GM03348 (cell line): ENCODE results near the gene SLC36A1.
"Not testable (repeated sequence)": the region's sequence is repeated elsewhere in the genome, so short reads cannot be mapped to it uniquely, and the experiment has no call there.

Experiments used
- DNase-seq: peaks from one replicate; pipeline ENCODE4 v3.0.0; 2012; ENCODE audit warnings: low spot score

The SLC36A1 gene

DNA sequence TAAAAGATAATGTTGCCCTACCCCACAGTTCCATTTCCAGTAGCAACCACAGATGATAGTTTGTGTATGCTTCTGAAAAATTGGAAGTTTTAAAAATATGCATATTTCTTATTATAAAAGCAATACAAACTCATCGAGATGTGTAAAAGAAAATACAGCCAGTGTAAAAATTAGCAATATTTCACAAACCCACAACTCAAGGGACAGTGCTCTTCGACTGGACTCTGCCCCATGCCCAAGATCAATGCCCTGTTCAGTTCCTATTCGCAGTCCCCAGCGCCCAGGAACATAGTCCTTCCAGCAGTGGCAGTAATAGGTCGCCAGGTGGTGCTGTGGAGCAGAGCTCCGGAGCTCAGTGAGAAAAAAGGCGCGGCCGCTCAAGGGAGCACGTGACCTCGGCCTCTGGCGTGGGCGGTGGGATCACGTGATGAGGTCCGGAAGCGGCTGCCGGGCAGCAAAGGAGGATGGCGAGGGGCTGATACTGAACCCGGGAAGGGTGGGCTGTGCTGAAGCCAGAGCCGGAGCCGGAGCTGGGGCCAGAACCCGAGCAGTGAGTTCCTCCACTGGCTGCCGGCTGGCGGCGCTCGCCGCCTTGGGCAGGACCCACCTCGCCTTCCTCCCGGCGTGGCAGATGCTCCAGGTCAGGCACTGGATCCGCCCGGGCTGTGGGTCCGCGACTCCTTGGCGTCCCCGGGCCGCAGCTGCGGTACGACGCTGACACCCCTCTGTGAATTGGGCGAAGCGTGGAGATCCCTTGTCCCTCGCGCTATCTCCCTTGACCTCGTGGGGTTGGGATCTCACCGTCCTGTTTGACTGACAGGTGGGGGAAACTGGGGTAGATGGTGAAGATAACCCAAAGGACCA, at the start of gene SLC36A1:
Gene SLC36A1 (plus strand): TSS at position 430 of the 864 bp plus-strand sequence. CDS start 11,190 bp downstream, outside the sequence.
- peak; percentile 95 for DNase-seq

GRCh38 chr5:151405334-151406160, 41.9 kb upstream of the SLC36A1 start:
- DNase-seq, result no peak

DNA sequence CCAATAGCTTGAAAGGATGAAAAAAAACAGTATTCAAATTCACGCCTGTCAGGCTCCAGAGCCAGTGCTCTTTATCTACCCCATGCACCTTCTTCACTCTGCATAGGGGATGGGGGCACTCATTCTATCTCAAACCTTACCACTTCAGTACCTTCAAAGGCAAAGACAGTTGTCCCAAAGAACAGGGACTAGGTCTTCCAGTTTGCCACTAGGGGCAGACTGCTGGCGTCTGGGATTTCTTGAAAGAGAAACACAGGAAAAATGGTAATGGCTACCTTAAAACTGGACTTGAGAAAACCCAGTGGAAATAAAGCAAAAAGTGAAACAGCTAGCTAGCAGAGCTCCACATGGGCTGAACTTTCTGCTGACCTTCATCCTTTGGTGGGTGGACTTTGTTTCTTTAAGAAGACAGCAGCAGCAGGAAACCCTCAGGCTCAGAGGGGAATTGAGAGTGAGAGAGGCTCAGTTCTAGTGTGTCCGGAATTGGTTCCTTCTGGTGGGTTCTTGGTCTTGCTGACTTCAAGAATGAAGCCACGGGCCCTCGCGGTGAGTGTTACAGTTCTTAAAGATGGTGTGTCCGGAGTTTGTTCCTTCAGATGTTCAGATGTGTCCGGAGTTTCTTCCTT, 41.0 kb upstream of the SLC36A1 start:
- no peak for DNase-seq

- no peak for DNase-seq
Observed at GRCh38 chr5:151408591-151409230, 38.7 kb upstream of the SLC36A1 start.

GRCh38 chr5:151413800-151414199, 33.6 kb upstream of the SLC36A1 start:
- no peak for DNase-seq

DNA sequence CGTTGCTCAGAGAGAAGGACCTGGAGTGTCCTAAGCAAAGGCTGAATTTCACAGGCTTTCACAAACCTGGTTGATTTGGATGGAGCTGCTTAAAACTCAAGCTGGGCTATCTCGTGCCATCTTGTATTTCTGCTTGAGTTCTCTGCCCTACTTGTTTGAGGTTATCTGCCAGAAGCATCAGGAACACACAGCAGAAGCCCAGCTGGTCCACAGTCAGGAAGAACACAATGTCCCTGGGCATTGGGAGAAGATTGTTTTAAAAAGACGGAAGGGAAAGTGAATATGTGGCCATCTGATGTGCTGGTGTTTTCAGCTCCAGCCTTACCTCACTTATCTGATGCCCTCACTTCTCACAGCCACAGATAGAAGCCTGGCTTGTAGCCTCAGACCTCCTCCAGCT, 32.9 kb upstream of the SLC36A1 start:
- DNase-seq, result no peak

DNA sequence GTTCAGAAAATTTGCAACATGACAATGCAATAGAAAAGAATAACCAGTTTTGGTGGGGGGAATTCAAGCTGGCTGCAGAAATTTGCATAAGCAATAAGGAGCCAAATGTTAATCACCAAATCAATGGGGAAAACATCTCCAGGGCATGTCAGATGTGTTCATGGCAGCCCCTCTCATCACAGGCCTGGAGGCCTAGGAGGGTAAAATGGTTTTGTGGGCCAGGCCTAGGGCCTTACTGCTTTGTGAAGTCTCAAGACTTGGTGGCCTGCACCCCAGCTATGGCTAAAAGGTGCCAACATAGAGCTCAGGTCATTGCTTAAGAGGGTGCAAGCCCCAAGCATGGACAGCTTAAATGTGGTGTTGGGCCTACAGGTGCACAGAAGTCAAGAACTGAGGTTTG, 29.7 kb upstream of the SLC36A1 start:
- DNase-seq, result no peak

- no peak for DNase-seq
Observed at GRCh38 chr5:151420127-151420526, 27.3 kb upstream of the SLC36A1 start.

- no peak for DNase-seq
Observed at GRCh38 chr5:151424892-151425523, 22.4 kb upstream of the SLC36A1 start.

GRCh38 chr5:151426347-151426746, 21.1 kb upstream of the SLC36A1 start:
- not testable (repeated sequence) for DNase-seq

DNA sequence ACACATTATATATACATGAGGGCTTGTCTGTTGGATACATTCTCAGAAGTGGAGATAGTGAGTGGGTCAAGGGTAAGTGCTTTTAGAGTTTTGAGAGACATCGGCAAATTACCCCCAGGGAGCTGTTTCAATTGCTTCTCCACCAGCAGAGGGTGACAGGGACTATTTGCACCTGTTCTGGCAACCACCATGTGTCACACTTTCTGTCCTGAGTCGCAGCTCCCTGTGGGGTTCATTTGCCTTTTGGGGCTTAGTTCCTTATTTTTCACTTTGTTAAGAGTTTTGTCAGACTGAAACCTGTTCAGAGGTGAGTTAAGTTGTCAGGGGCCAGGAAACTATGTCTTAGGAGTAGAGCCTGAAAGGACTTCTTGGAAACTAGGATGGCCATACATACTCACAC, 20.1 kb upstream of the SLC36A1 start:
- DNase-seq, result no peak

DNA sequence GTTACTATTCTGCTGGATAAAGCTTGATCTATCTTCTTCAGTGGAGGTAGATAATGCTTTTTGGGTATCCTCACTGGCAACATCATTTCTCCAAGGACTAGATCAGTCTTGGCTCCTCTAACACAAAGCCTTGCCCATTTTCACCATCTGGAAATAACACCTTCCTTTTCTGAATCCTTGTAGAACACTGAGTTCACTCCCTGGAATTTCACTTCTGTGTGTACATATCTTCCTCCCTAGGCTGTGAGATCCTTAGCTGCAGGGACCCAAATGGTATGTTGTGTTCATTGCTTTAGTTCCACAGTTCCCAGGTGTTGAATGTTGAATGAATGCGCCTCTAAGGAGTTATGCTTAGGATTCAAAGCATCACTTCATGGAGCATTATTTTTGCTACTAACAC, 16.7 kb upstream of the SLC36A1 start:
- no peak for DNase-seq

DNA sequence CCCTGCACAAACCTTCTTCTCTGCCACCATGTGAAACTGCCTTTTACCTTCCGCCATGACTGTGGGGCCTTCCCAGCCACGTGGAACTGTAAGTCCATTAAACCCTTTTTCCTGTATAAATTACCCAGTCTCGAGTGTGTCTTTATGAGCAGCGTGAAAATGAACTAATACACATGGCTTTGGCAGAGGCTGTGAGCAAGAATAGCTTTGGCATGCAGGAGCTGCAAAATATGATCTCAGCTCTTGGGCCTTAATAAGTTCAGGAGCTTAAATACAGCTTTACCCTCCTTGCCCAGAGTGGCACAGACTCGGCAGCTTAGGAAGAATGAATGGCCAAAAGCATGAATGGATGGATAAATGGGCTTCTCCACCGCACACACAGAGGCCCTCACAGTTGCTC, 15.7 kb upstream of the SLC36A1 start:
- no peak for DNase-seq

DNA sequence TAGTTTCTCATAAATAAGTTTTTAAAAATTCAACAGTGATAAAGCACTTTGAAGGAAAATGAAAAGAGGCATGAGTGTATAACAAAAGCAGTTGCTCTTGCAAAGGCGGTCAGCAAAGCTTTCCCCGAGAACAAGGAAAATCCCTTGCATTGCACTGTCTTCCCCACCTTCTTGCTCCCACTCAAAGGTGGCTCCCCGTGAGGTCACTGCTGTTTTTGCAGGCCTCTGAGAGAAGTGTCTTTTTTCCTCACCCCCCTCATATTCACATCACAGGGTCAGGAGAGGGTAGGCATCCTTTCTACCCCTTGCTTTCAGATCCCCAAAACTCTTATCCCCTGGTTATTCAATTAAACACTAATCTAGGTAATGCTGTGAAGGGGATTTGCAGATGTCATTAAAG, 15.2 kb upstream of the SLC36A1 start:
- no peak for DNase-seq

DNA sequence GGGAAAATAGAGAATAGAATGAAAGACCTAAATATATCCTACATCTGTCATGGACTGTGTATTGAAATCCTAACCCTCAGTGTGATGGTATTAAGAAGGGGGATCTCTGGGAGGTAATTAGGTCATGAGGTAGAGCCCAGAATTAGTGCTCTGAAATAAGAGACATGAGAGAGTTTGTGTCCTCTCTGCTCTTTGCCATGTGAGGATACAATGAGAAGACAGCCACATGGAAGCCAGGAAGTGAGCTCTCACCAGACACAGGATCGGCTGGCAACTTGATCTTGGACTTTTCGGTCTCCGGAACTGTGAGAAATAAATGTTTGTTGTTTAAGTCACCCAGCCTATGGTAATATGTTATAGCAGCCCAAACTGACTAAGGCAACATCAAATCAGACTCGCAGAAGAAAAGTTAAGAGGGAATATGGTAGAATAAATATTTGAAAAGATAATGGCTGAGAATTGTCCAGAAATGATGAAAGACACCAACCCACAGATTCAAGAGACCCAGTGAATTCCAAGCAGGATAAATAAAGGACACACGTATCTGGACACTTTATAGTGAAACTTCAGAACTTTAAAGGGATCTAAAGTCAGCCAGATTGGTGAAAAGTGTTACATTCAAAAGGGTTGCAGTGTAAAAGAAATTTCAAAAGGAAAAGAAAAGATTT, 12.7 kb upstream of the SLC36A1 start:
- DNase-seq, result no peak

DNA sequence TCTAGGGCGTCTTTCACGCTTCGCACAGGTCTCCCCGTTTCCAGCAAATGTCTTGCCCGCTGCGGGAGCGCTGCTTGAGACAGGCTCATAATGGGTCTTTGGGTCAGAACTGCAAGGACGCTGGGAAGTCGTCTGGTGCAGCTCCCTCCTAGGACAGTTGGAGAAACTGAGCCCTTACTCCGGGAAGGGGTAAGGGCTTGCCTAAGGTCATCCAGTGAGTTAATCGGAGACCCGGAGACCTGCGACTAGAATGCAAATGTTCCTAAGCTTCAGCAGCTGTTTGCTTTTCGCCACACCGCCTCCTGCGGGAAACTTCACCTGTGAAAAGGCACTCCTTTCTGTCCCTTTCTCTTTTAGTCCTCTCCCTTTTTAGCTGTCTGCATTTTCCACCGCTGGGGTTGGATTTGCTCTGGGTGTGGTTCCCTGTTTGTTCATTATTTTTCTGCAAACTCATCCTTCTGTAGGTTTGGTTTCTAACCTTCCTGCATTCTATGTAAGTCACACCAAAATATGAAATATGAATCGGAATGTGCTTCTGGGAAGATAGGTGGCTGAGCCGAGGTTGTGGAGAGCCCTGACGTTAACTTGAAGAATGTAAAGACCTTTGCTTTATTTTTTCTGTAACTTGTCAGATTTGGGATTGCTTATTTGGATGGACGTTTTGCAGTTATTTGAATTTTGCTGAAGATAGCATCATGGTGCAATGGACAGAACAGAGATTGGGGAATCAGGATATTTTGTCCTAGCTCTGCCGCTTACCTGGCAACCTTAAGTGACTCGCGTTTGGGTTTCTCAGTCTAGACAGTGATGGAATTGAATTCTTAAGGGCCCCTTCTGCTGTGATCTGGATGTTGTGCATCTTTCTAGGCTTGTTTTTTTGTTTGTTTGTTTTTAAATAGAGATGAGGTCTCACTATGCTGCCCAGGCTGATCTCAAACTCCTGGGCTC, 909 bp downstream of the SLC36A1 start:
- peak; percentile 20 for DNase-seq

DNA sequence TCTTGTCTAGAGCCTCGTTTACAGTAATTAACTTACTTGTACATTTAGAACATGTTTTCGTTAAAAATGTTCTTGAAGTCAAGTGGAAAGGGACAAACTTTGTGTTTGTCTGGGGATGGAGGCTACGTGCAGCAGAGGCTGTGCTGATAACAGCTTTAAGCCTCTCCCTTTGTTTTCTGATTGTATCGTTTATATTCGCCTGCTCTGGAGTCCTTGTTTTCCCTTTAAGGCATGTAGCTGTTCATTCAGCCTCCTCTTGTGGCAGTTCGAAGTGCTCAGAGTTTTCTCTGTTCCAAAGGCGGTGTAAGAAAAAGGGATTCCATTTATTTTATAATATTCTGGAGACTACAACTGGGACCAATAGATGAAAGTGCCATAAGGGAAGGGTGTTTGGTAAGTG, 1.9 kb downstream of the SLC36A1 start:
- DNase-seq, result no peak

- DNase-seq, result no peak
Observed at GRCh38 chr5:151449839-151450238, 2.4 kb downstream of the SLC36A1 start.

DNA sequence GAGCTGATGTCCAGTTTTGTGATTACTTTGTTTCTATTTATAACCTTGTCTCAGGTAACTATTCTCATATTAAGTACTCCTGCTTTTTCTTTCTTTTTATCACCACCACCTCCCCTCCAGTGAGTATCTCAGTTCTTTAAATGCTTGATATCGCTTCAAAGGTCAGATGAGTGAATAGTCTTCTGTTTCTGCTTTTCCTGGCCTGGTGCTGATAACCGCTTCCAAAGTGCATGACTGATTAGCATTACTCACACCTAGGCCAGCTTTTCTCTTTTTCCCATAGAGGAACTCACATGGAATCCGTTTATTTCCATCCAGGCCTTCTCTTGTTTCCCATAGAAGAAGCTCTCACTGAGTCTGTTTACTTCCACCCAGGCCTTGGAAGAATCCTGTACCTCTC, 3.2 kb downstream of the SLC36A1 start:
- no peak for DNase-seq
